Stimulated activated CD8-positive, alpha-beta memory T cell treated with anti-CD3 and anti-CD28 coated beads, Interleukin-15, amount 100 ng/mL, for 1 hour (primary cell): Measurements from ENCODE around the gene JAK3.
A peak's percentile ranks its signal among the peaks of the same experiment; 100 is the strongest.
"Not testable (repeated sequence)": the region's sequence is repeated elsewhere in the genome, so short reads cannot be mapped to it uniquely, and the experiment has no call there.

Experiments used
- DNase-seq: peaks from one replicate; pipeline ENCODE4 v3.0.0-alpha.2; 2020; ENCODE audit warnings: low read depth

Gene JAK3

GRCh38 chr19:17847538-17848366 is at the start of gene JAK3:
TSS of gene JAK3 (minus strand) at chr19:17847982. CDS start at chr19:17844417, 3,565 bp downstream.
- peak; percentile 78 for DNase-seq

GRCh38 chr19:17893766-17894165 is 46.0 kb upstream of the JAK3 start:
- DNase-seq, result no peak

GRCh38 chr19:17889609-17890214 is 41.9 kb upstream of the JAK3 start:
- DNase-seq, result no peak

GRCh38 chr19:17888260-17888659 is 40.5 kb upstream of the JAK3 start:
- no peak for DNase-seq

- not testable (repeated sequence) for DNase-seq
Observed at GRCh38 chr19:17887221-17887620, 39.4 kb upstream of the JAK3 start.

GRCh38 chr19:17886515-17886914 is 38.7 kb upstream of the JAK3 start:
- no peak for DNase-seq

- no peak for DNase-seq
Observed at GRCh38 chr19:17883627-17884410, 36.0 kb upstream of the JAK3 start.

GRCh38 chr19:17881701-17882100 is 33.9 kb upstream of the JAK3 start:
- DNase-seq, result no peak

GRCh38 chr19:17879466-17879865 is 31.7 kb upstream of the JAK3 start:
- DNase-seq, result no peak

GRCh38 chr19:17877696-17878095 is 29.9 kb upstream of the JAK3 start:
- no peak for DNase-seq

- no peak for DNase-seq
Observed at GRCh38 chr19:17874758-17875135, 27.0 kb upstream of the JAK3 start.

GRCh38 chr19:17873786-17874757 is 26.3 kb upstream of the JAK3 start:
- peak; percentile 34 for DNase-seq

GRCh38 chr19:17872251-17873001 is 24.6 kb upstream of the JAK3 start:
- DNase-seq, result no peak

GRCh38 chr19:17871878-17872250 is 24.1 kb upstream of the JAK3 start, which contains the start of gene SLC5A5:
TSS of gene SLC5A5 (plus strand) at chr19:17871945. CDS start at chr19:17872320, 375 bp downstream.
- no peak for DNase-seq

GRCh38 chr19:17871032-17871877 is 23.5 kb upstream of the JAK3 start:
- DNase-seq, result no peak

GRCh38 chr19:17869114-17869608 is 21.4 kb upstream of the JAK3 start:
- no peak for DNase-seq

- no peak for DNase-seq
Observed at GRCh38 chr19:17868669-17869068, 20.9 kb upstream of the JAK3 start.

GRCh38 chr19:17866964-17867486 is 19.2 kb upstream of the JAK3 start:
- no peak for DNase-seq

GRCh38 chr19:17866312-17866963 is 18.7 kb upstream of the JAK3 start:
- DNase-seq, result no peak
